Lower leg skin (tissue), 4 donors: ENCODE data around the gene INHBB. TPM values are rescaled to one million over a fixed set of nuclear protein-coding genes. Genes with fewer than 3 reads are reported as not detected.

Source experiments
- DNase-seq, 2 donors: peaks; one replicate each; pipeline ENCODE4 v3.0.0-alpha.2; 2019; ENCODE audit warnings: low spot score in 2 of 2
- H3K4me3 ChIP-seq: fragments of 200-600 bp; sonication (generic); 2 replicates; pipeline ENCODE4 v1.5.1; 2017; ENCODE audit warnings: mild to moderate bottlenecking, low read depth; ENCODE audit not compliant: poor library complexity, severe bottlenecking
- CTCF ChIP-seq, 3 donors: fragments of 450-650 bp; IDR thresholded peaks; one replicate each; pipeline ENCODE4 v1.5.1; 2016; ENCODE audit warnings: antibody characterized with exemption in 3 of 3, mild to moderate bottlenecking in 3 of 3, moderate library complexity in 2 of 3
- POLR2A ChIP-seq, 2 donors: fragments of 450-650 bp; IDR thresholded peaks; one replicate each; pipeline ENCODE4 v1.6.1; 2016 to 2017; ENCODE audit warnings: antibody characterized with exemption in 2 of 2, mild to moderate bottlenecking in 1 of 2, moderate library complexity in 1 of 2
- WGBS, 2 donors: methylation state at CpG; one replicate each; pipeline ENCODE4 v1.1.5; 2018; 5-methylcytosine and 5-hydroxymethylcytosine counted together
- intact Hi-C: fragments of 100-400 bp; cut with DNase I; formaldehyde crosslinking; loops from one replicate; pipeline ENCODE4 v1.15.0; 2023; ENCODE audit warnings: low total_unique reads
- total RNA-seq, 4 donors: library from RNA; depleted of rRNA; stranded (reverse); fragments of >200 nt; gene quantifications; one replicate each; pipeline ENCODE4 v1.1.0, GENCODE V29; 2016

The INHBB gene
- total RNA-seq, 4 donors from 2014 or later: 9.4 to 47.9 (median 25.0) TPM

- DNase-seq: no peak
- TF ChIP-seq CTCF (IDR thresholded peaks at IDR 0.05) (no peak), POLR2A (IDR thresholded peaks at IDR 0.05) (no peak)
- no peak overlapping the region for H3K4me3 ChIP-seq
- WGBS, 2 donors: 85 to 90% methylated on average over 5 of the region's 5 CpGs
- intact Hi-C loops: no loop called here
These were observed 44.7 kb upstream of the INHBB start for GRCh38 chr2:120301284-120301683.

- DNase-seq: no peak
- intact Hi-C loops: no loop called here
- TF ChIP-seq CTCF (IDR thresholded peaks at IDR 0.05): no peak
- no peak for TF ChIP-seq POLR2A (IDR thresholded peaks at IDR 0.05)
- no peak overlapping the region for H3K4me3 ChIP-seq
- WGBS, 2 donors: 94 to 95% methylated on average over 12 of the region's 12 CpGs
These were observed 43.6 kb upstream of the INHBB start for GRCh38 chr2:120302301-120302700.

- no peak for DNase-seq
- TF ChIP-seq CTCF (IDR thresholded peaks at IDR 0.05) (no peak), POLR2A (IDR thresholded peaks at IDR 0.05) (no peak)
- H3K4me3 ChIP-seq: no peak overlapping the region
- intact Hi-C loops: no loop called here
- WGBS, 2 donors: 78 to 92% methylated on average over 6 of the region's 6 CpGs
These were observed 42.8 kb upstream of the INHBB start for GRCh38 chr2:120303177-120303576.

GRCh38 chr2:120305296-120305695 is 40.6 kb upstream of the INHBB start:
- DNase-seq: no peak
- no peak overlapping the region for H3K4me3 ChIP-seq
- intact Hi-C loops: no loop called here

GRCh38 chr2:120305937-120306490 is 39.9 kb upstream of the INHBB start:
- intact Hi-C loops: no loop called here
- TF ChIP-seq CTCF (IDR thresholded peaks at IDR 0.05): no peak
- no peak for TF ChIP-seq POLR2A (IDR thresholded peaks at IDR 0.05)
- 94 to 95% methylated on average over 5 of the region's 5 CpGs for WGBS, 2 donors
- DNase-seq: peak in 1 of 2 donors; percentile 40
- H3K4me3 ChIP-seq: no peak overlapping the region

More at GRCh38 chr2:120305296-120305695, 40.6 kb upstream of the INHBB start:
- no peak for TF ChIP-seq CTCF (IDR thresholded peaks at IDR 0.05)
- no peak for TF ChIP-seq POLR2A (IDR thresholded peaks at IDR 0.05)
- WGBS, 2 donors: 89 to 91% methylated on average over 6 of the region's 6 CpGs

- TF ChIP-seq CTCF (IDR thresholded peaks at IDR 0.05) (no peak), POLR2A (IDR thresholded peaks at IDR 0.05) (no peak)
- DNase-seq: no peak
- no peak overlapping the region for H3K4me3 ChIP-seq
- 52 to 60% methylated on average over 7 of the region's 7 CpGs for WGBS, 2 donors
- intact Hi-C loops: no loop called here
These were observed 38.5 kb upstream of the INHBB start for GRCh38 chr2:120307482-120307881.
